SK-N-MC (cell line): ENCODE results near the gene PBX3.
"Not testable (repeated sequence)": the region's sequence is repeated elsewhere in the genome, so short reads cannot be mapped to it uniquely, and the experiment has no call there.

Experiments used
- EZH2 ChIP-seq: fragments of 200-600 bp; sonication (generic); IDR thresholded peaks from one replicate; pipeline ENCODE4 v1.6.1; 2017; ENCODE audit warnings: antibody characterized with exemption
- POLR2AphosphoS5 ChIP-seq: IDR thresholded peaks from 2 replicates; pipeline ENCODE4 v1.6.1; 2012; ENCODE audit warnings: mild to moderate bottlenecking, low read depth, low read length, borderline replicate concordance

GRCh38 chr9:125778538-125779219 is 31.5 kb downstream of the PBX3 start:
- not testable (repeated sequence) for TF ChIP-seq POLR2AphosphoS5, EZH2
